Activated naive CD8-positive, alpha-beta T cell treated with anti-CD3 and anti-CD28 coated beads, Interleukin-2, amount 50 U/mL, for 16 hours (primary cell): ENCODE measurements around the gene HPN.

Experiments used
- DNase-seq: peaks from one replicate; pipeline ENCODE4 v3.0.0-alpha.2; 2020; ENCODE audit warnings: low read depth, low spot score

Gene HPN

DNA sequence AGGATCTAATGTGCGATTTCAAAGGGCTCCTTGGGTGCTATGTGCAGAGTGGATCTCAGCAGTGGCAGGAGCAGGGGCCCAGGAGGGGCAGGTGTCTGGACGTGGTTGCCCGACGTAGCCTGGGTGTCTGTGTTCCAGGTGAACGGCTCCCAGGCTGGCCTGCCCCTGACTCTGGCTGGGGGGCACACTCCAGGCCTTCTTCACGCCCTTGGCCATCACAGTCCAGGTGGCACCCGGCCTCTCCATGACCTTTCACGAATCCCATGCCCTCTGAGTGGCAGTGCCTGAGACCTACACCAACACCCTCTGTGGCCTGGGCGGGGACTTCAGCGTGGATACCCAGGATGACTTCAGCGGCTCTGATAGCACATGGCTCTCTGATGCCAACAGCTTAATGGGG, 62.8 kb downstream of the HPN start:
- no peak for DNase-seq

GRCh38 chr19:35105047-35105410, 63.5 kb downstream of the HPN start:
- no peak for DNase-seq

DNA sequence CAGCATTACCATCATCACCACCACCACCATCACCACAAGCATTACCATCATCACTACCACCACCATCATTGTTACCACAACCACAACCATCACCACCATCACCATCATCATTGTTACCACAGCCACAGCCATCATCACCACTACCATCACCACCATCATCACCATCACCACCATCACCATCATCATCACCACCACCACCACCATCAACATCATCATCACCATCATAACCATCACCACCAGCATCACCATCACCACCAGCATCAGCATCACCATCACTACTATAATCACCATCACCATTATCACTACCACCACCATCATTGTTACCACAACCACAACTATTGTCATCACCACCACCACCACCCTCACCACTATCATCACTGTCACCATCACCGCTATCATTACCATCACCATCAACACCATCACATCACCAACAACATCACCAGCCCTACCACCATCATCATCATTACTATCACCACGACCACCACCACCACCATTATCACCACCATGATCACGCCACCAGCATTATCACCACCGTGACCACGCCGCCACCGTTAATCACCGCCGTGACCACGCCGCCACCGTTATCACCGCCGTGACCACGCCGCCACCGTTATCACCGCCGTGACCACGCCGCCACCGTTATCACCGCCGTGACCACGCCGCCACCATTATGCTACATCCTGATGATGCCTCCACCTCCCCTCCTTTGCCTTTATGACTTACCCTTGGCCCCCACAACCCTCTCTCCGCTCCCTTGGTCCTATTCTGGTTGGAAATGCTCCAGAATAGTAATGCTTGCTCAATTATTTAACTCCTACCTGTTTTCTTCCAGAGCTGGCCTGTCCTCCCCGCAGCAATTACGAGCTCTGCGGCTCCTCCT, 64.1 kb downstream of the HPN start:
- DNase-seq: no peak

DNA sequence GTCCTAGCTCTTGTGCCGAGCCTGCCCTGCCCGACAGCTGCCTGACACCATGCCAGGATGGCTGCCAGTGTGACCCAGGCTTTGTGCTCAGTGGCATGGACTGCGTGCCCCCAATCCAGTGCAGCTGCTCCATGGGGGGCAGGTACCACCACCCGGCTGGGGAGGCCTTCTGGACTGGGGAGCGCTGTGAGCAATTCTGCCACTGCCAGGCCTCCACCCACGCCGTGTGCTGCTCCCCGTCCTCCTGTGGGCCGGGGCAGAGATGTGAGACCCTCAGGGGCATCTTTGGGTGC, 64.7 kb downstream of the HPN start:
- no peak for DNase-seq

DNA sequence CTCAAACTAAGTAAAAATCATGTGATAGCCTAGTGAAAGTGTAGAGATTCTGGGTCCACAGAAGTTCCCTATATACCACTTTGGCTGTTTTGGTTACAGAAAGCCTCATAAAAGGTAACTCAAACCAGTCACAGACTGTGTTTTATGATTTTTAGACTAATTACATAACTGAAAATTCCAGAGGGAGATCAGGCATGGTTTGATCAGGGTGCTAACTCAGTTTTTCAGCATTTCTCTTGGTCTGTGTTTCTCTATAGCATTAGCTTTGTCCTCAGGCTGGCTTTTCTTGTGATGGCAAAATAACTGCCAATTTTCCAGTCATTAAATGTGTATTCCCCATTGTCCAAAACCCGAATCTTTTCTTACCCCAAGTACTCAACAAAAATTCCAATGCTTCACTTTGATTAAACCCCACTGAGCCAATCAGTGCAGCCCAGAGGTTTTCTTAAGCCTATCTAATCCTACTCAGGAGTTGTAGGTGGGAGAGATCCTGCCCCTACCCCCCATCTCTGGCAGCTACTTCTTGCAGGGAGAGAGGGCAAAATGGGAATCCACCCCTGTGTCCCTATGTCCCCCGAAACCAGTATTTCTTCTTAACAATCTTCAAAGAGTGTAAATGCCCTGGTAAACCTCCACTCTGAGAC, 65.5 kb downstream of the HPN start:
- no peak for DNase-seq

- DNase-seq: no peak
These were observed 66.0 kb downstream of the HPN start for GRCh38 chr19:35107545-35107944.

- DNase-seq: no peak
These were observed 67.2 kb downstream of the HPN start for GRCh38 chr19:35108730-35109129.

- no peak for DNase-seq
These were observed 68.0 kb downstream of the HPN start for GRCh38 chr19:35109395-35110112.

DNA sequence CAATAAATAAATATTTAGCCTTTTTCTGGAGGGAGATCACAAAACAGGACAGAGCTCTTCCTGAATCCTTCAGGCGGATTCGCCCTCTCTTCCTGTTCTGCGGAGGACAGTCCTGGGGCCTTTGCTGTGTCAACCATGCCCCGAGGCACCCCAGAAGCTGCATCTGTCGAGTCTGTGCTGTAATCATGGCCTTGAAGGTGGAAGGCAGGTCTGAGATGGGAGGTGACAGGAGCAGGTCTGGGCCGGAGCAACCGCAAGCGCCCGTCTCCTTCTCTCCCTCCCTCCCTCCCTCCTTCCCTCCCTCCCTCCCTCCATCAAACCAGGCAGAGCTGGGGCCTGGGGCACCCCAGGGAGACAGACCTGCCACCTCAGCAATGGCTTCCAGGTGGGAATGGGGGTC, 69.5 kb downstream of the HPN start:
- DNase-seq: no peak

DNA sequence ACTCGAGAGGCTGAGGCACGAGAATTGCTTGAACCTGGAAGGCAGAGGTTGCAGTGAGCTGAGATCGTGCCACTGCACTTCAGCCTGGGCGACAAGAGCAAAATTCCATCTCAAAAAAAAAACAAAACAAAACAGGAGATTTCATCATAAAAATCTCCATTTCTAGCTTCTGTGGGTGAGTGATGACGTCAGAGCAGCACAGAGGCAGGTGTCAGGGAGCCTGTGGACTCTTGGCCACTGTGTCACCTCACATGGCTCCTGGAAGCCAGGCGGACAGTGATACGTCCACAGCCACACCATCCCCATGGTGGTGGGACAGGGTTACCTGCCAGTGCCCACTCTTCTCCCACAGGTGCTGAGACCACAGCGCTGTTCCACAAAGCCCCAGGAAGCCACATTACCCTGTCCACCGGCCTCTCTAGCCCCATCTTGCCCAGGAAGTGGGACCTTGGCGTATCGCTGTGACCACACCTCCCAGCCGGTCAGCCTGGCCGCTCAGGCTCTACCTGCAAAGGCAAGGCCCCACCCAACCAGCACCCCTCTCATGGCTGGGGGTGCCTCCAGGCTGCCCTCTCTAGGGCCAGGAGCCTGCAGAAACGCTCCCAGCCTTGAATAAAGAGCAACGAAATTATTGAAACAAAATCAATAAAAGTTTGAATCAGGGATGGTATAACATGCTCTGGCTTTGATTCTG, 71.6 kb downstream of the HPN start:
- DNase-seq: no peak

GRCh38 chr19:35114353-35115176, 73.0 kb downstream of the HPN start:
- DNase-seq: peak; percentile 51

GRCh38 chr19:35115177-35115951, 73.8 kb downstream of the HPN start, which contains the start of gene FXYD3:
FXYD3 (plus strand) TSS chr19:35115823; CDS start chr19:35119377, 3,554 bp downstream.
- DNase-seq: no peak
